ENCODE results near the gene ERC1. TPM values are rescaled to one million over a fixed set of nuclear protein-coding genes. Genes with fewer than 3 reads are reported as not detected.

The ERC1 gene
- total RNA-seq, 2 experiments from 2014 or later = 40.1 to 49.6 TPM

DNA sequence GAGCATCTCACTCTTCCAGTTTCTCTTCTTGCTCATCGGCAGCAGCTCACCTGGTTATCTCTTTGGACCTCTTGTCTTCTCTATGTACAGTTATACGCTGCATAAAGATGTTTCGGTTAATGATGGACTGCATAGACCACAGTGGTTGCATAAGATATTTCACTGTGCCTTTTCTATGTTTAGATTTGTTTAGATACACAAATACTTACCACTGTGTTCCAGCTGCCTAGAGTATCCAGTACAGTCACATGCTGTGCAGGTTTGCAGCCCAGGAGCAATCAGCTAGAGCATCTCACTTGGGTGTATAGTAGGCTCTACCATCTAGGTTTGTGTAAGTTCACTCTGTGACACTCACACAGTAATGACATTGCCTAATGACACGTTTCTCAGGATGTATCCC is 545.8 kb downstream of the ERC1 start:
- H3K27me3 ChIP-seq (ENCODE audit: control insufficient read depth in 1 of 2, insufficient read depth in 2 of 2, low read length in 2 of 2) = peaks cover 49 to 74% of the 10 kb centered on the region in 2 experiments

DNA sequence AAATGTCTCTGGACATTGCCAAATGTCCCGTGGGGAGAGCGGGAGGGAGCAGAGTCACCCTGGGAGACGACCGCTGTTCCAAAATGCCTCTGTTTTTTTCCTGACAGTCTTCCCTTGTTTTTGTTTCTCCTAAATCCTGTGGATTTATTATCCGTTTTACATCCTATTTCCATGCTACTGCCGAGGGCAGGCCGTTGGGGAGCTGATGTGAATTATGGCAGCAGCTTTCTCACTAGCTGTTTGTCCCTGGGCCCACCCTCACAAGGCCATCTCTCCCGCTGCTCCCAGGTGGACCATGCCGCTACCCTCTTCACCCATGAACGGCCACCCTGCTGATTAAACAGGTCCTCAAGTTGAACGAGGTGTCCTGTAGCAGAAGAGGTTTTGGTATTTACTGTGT is 548.1 kb downstream of the ERC1 start:
- H3K4me1 Mint-ChIP-seq (ENCODE audit: low read depth) = no peaks in the 10 kb centered on the region
- intact Hi-C loops (cut with DNase I, micrococcal nuclease) = no loop called here
- Histone ChIP-seq H3K36me3 (ENCODE audit: insufficient read depth, low read length) (no peaks in the 10 kb centered on the region), H3K9me3 (ENCODE audit: control insufficient read depth in 1 of 2, insufficient read depth in 1 of 2, low read length in 2 of 2) (no peaks in the 10 kb centered on the region), H3K27me3 (ENCODE audit: control insufficient read depth in 1 of 2, insufficient read depth in 2 of 2, low read length in 2 of 2) (peaks cover 34 to 53% of the 10 kb centered on the region in 2 experiments), H3K27ac (ENCODE audit: low read depth in 1 of 2, low read length in 2 of 2) (no peak overlapping the region), H3K4me3 (ENCODE audit: low read length) (no peak overlapping the region), H3K4me1 (ENCODE audit: insufficient read depth, low read length) (peaks cover 10% of the 10 kb centered on the region)
- peaks cover 69% of the 10 kb centered on the region for H3K27me3 Mint-ChIP-seq
- no peaks in the 10 kb centered on the region for H3K9me3 Mint-ChIP-seq
- CTCF ChIA-PET = no interaction called here
- ATAC-seq (ENCODE audit: poor library complexity) (no peak), DNase-seq (no peak)
- no peak overlapping the region for H3K27ac Mint-ChIP-seq
- TF ChIP-seq, protein P1, sequence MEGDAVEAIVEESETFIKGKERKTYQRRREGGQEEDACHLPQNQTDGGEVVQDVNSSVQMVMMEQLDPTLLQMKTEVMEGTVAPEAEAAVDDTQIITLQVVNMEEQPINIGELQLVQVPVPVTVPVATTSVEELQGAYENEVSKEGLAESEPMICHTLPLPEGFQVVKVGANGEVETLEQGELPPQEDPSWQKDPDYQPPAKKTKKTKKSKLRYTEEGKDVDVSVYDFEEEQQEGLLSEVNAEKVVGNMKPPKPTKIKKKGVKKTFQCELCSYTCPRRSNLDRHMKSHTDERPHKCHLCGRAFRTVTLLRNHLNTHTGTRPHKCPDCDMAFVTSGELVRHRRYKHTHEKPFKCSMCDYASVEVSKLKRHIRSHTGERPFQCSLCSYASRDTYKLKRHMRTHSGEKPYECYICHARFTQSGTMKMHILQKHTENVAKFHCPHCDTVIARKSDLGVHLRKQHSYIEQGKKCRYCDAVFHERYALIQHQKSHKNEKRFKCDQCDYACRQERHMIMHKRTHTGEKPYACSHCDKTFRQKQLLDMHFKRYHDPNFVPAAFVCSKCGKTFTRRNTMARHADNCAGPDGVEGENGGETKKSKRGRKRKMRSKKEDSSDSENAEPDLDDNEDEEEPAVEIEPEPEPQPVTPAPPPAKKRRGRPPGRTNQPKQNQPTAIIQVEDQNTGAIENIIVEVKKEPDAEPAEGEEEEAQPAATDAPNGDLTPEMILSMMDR (IDR thresholded peaks at IDR 0.05) = no peak
- no peaks in the 10 kb centered on the region for H3K36me3 Mint-ChIP-seq (ENCODE audit: low read depth)
- POLR2A ChIA-PET = no interaction called here
- no peak overlapping the region for H3K4me3 Mint-ChIP-seq

More for the DNA sequence above, 545.8 kb downstream of the ERC1 start:
- Mint-ChIP-seq H3K4me1 (ENCODE audit: low read depth) (peaks cover 23% of the 10 kb centered on the region), H3K4me3 (no peak overlapping the region), H3K36me3 (ENCODE audit: low read depth) (no peaks in the 10 kb centered on the region), H3K27me3 (peaks cover 77% of the 10 kb centered on the region), H3K9me3 (no peaks in the 10 kb centered on the region), H3K27ac (no peak overlapping the region)
- ATAC-seq (ENCODE audit: poor library complexity) (no peak), DNase-seq (no peak)
- Histone ChIP-seq H3K4me1 (ENCODE audit: insufficient read depth, low read length) (peaks cover 32% of the 10 kb centered on the region), H3K27ac (ENCODE audit: low read depth in 1 of 2, low read length in 2 of 2) (no peak overlapping the region), H3K36me3 (ENCODE audit: insufficient read depth, low read length) (no peaks in the 10 kb centered on the region), H3K4me3 (ENCODE audit: low read length) (no peak overlapping the region), H3K9me3 (ENCODE audit: control insufficient read depth in 1 of 2, insufficient read depth in 1 of 2, low read length in 2 of 2) (peaks cover 0 to 3% of the 10 kb centered on the region in 2 experiments)
- POLR2A ChIA-PET = no interaction called here
- TF ChIP-seq, protein P1 (IDR thresholded peaks at IDR 0.05) = no peak
- intact Hi-C loops (cut with DNase I, micrococcal nuclease) = no loop called here
- CTCF ChIA-PET = interaction anchor here (1.1 kb wide), 1 partner anchor 47 kb away, joined by 3 read pairs; no protein-coding TSS in a partner anchor

DNA sequence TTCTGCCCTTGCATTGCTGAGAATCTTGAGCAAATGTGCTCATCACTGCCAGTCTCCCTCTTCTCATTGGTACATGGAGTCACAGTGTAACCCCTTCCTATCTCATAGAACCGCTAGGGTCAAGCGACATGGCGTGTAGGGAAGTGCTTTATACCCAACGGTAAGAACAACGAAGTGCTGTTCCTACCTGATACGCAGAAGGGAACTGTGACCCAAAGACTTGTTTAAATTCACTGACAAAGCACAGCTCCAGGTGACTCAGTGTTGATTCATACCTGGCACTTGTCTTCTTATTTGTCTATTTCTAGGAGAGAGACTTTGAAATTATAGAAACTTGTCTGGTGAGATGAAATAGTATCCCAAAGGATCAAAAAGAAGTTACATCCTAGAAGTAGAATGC is 549.7 kb downstream of the ERC1 start:
- DNase-seq (no peak), ATAC-seq (ENCODE audit: poor library complexity) (no peak)
- no peaks in the 10 kb centered on the region for H3K9me3 ChIP-seq (ENCODE audit: control insufficient read depth in 1 of 2, insufficient read depth in 1 of 2, low read length in 2 of 2)
- CTCF ChIA-PET = no interaction called here
- intact Hi-C loops (cut with DNase I, micrococcal nuclease) = no loop called here
- no peaks in the 10 kb centered on the region for H3K4me1 Mint-ChIP-seq (ENCODE audit: low read depth)
- no peak overlapping the region for H3K4me3 ChIP-seq (ENCODE audit: low read length)
- H3K27ac ChIP-seq (ENCODE audit: low read depth in 1 of 2, low read length in 2 of 2) = no peak overlapping the region
- H3K36me3 Mint-ChIP-seq (ENCODE audit: low read depth) = no peaks in the 10 kb centered on the region
- peaks cover 71% of the 10 kb centered on the region for H3K27me3 Mint-ChIP-seq
- H3K4me1 ChIP-seq (ENCODE audit: insufficient read depth, low read length) = no peaks in the 10 kb centered on the region
- H3K36me3 ChIP-seq (ENCODE audit: insufficient read depth, low read length) = no peaks in the 10 kb centered on the region
- TF ChIP-seq, protein P1 (IDR thresholded peaks at IDR 0.05) = no peak
- no peaks in the 10 kb centered on the region for H3K9me3 Mint-ChIP-seq
- H3K27ac Mint-ChIP-seq = no peak overlapping the region
- POLR2A ChIA-PET = no interaction called here
- no peak overlapping the region for H3K4me3 Mint-ChIP-seq
- peaks cover 26 to 38% of the 10 kb centered on the region in 2 experiments for H3K27me3 ChIP-seq (ENCODE audit: control insufficient read depth in 1 of 2, insufficient read depth in 2 of 2, low read length in 2 of 2)
